Activated T-cell treated with anti-CD3 and anti-CD28 coated beads, Interleukin-2, amount 50 U/mL, for 1 hour (primary cell): ENCODE results near the gene IFI27L1.

Source experiments
- DNase-seq: peaks from one replicate; pipeline ENCODE4 v3.0.0-alpha.2; 2020

Gene IFI27L1

GRCh38 chr14:94138251-94138650 is 57.1 kb downstream of the IFI27L1 start:
- no peak for DNase-seq

GRCh38 chr14:94139006-94139405 is 57.9 kb downstream of the IFI27L1 start:
- no peak for DNase-seq

- DNase-seq, result no peak
Observed at GRCh38 chr14:94139421-94139820, 58.3 kb downstream of the IFI27L1 start.

- no peak for DNase-seq
Observed at GRCh38 chr14:94142247-94142646, 61.1 kb downstream of the IFI27L1 start.

- no peak for DNase-seq
Observed at GRCh38 chr14:94142836-94143235, 61.7 kb downstream of the IFI27L1 start.

GRCh38 chr14:94143239-94143638 is 62.1 kb downstream of the IFI27L1 start:
- no peak for DNase-seq

- DNase-seq, result no peak
Observed at GRCh38 chr14:94143711-94144110, 62.6 kb downstream of the IFI27L1 start.

- no peak for DNase-seq
Observed at GRCh38 chr14:94144765-94145164, 63.7 kb downstream of the IFI27L1 start.

- no peak for DNase-seq
Observed at GRCh38 chr14:94145902-94146527, 64.9 kb downstream of the IFI27L1 start.
